Fibroblast of villous mesenchyme (primary cell): Measurements from ENCODE around the gene PTTG2. TPM values are rescaled to one million over a fixed set of nuclear protein-coding genes. Genes with fewer than 3 reads are reported as not detected.

Source experiments
- total RNA-seq: library from RNA; depleted of rRNA; stranded (reverse); fragments of >200 nt; gene quantifications from 2 replicates; pipeline ENCODE4 v1.2.3, GENCODE V29; 2012

PTTG2 gene
- total RNA-seq, 1 donor: 0.43 TPM

Other genes with a start within 250 kb of the PTTG2 start
- gene PGM2, start 133.7 kb upstream of the PTTG2 start, total RNA-seq: 25.9 and 28.7 TPM in 2 replicates
- gene TBC1D1, start 69.3 kb upstream of the PTTG2 start, total RNA-seq: 101 and 112 TPM in 2 replicates